Ectodermal cell (in vitro differentiated cells): Measurements from ENCODE around the gene ETNK2.

Source experiments
- H3K27ac ChIP-seq: 2 replicates; pipeline ENCODE4 v1.7.0; 2013; ENCODE audit warnings: mild to moderate bottlenecking, low read depth, low read length; ENCODE audit not compliant: insufficient read depth, poor library complexity, severe bottlenecking
- H3K27me3 ChIP-seq: 2 replicates; pipeline ENCODE4 v1.7.0; 2013; ENCODE audit warnings: mild to moderate bottlenecking, low read length; ENCODE audit not compliant: insufficient read depth, control insufficient read depth, poor library complexity, severe bottlenecking
- H3K36me3 ChIP-seq: one replicate; pipeline ENCODE4 v1.7.0; 2013; ENCODE audit warnings: low read length; ENCODE audit not compliant: control insufficient read depth, insufficient read depth
- H3K4me1 ChIP-seq: one replicate; pipeline ENCODE4 v1.7.0; 2013; ENCODE audit warnings: low read length; ENCODE audit not compliant: control insufficient read depth, insufficient read depth
- H3K4me3 ChIP-seq: 2 replicates; pipeline ENCODE4 v1.7.0; 2013; ENCODE audit warnings: low read depth, low read length, control low read depth; ENCODE audit not compliant: insufficient read depth
- H3K9me3 ChIP-seq: 2 replicates; pipeline ENCODE4 v1.7.0; 2013; ENCODE audit warnings: mild to moderate bottlenecking, low read length, moderate library complexity; ENCODE audit not compliant: control insufficient read depth
- whole genome bisulfite sequencing, 2 experiments: methylation state at CpG; one replicate each; pipeline ENCODE4 v1.1.7; 2013; ENCODE audit warnings: missing lambda C conversion rate in 2 of 2; 5-methylcytosine and 5-hydroxymethylcytosine counted together

ETNK2 gene

DNA sequence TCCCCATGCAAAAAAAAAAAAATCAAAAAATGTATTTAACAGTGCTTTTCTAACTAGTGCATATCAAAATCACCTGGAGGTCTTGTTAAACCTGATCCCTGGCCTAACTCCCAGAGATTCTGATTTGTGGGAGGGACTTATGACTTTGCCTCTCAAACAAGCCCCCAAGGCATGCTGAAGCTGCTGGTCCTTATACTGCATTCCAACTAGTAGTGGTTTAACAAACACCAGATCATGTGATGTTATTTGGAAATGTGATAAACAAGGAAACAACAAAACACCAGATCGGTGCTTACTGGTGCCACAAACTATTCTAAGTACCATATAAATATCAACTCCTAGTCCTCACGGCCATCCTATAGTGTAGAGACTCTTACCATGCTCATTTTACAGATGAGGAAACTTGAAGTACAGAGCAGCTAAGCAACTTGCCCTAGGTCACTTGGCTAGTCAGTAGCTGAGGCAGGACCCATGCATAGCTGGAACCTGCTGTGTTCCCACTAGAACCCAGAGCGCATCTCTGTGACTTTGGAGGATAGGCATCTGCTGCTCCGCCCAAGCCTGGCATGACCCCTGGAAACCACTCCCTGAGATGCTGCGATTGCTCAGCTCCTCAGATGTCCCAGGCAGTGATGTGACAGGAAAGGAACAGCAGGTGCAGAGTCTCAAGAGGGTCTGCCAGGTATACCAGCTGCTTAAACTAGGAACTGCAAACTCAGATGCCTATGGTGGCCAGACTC, 40.8 kb downstream of the ETNK2 start:
- H3K27me3 ChIP-seq = no peaks in the 10 kb centered on the region
- no peaks in the 10 kb centered on the region for H3K9me3 ChIP-seq
- H3K36me3 ChIP-seq = no peaks in the 10 kb centered on the region
- 84 to 85% methylated on average over 5 of the region's 5 CpGs for WGBS, 2 experiments
- H3K4me3 ChIP-seq = no peak overlapping the region
- H3K27ac ChIP-seq = no peak overlapping the region
- H3K4me1 ChIP-seq = peaks cover 25% of the 10 kb centered on the region

DNA sequence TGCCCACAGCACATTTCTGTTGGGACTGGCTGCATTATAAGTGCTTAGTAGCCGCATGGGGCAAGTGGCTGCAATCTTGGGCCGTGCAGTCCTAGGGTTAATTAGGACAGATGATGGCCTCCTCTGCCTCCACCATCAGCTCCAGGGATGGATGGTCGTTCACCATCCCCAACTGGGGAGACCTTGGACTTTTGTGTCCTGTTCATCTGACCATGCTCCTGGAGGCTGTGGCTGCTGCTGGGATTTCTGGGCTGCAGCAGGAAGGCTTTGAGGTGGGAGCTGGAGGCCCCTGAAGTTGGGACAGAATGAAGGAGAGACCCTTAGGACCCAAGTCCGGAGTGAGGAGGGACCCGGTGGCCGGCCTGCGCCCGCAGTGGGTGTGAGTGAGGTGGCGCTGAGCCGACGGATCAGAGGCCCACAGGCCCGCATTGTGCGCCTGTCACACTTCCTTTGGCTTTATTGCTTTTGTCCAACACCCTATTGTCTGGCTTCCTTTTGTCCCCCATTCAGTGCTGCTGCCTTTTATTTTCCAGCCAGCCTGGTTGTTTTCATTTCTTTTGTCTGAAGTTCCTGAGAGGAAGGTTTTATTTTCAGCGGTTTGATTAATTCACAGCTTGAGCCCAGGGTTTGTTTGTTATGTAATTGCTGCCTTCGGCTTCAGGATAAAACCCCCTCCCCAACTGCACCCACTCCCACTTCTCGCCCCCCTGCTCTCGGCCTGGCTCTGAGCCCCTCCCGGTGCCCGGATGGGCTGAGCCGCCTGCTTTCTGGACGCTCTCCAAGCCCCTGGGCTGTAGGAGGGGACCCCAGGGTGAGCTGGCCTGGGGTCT, 43.3 kb downstream of the ETNK2 start:
- peak overlapping the region; percentile 26 for H3K4me3 ChIP-seq
- H3K36me3 ChIP-seq = no peaks in the 10 kb centered on the region
- peaks cover 40% of the 10 kb centered on the region for H3K4me1 ChIP-seq
- H3K27me3 ChIP-seq = no peaks in the 10 kb centered on the region
- WGBS, 2 experiments = 4% methylated on average over 19 to 21 of the region's 21 CpGs
- peak overlapping the region; percentile 89 for H3K27ac ChIP-seq
- H3K9me3 ChIP-seq = no peaks in the 10 kb centered on the region

DNA sequence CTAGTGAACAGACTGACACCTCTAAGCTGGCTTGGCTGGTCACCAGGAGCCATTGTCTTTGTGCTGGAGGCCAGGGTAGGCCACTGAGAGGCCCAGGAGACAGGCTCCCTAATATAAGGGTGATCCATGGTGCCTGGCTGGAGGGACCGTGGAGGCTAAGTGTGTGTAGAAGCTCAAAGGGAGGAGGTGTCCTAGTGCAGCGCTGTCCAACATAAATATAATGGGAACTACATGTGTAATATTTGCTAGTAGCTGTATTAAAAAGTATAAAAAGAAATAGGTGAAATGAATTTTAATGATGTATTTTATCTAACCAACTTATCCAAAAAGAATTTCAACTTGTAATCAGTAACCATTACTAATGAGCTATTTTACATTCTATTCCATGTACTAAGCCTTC, 44.0 kb downstream of the ETNK2 start:
- Histone ChIP-seq H3K4me1 (peaks cover 46% of the 10 kb centered on the region), H3K27me3 (no peaks in the 10 kb centered on the region), H3K4me3 (no peak overlapping the region), H3K9me3 (no peaks in the 10 kb centered on the region), H3K36me3 (no peaks in the 10 kb centered on the region), H3K27ac (peak overlapping the region; percentile 89)
- WGBS, 2 experiments = 90 to 91% methylated on average over 2 of the region's 2 CpGs

DNA sequence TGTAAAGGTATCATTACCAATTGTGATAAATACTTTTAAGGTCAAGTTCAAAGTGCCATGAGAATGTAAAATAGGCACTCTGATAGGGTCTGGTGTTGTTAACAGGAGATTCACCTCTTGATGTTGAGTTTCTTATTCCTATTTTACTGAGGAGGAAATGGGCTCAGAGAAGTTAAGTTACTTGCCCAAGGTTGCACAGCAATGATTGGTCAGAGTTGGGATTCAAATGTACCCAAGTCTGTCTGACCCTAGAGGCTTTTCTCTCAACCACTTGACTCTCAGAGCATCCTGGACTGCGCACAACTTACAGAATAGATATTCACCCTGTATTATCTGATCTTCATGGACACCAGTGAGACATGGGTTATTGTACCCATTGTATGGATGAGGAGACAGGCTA, 45.0 kb downstream of the ETNK2 start:
- 83 to 100% methylated on average over 1 of the region's 1 CpG for WGBS, 2 experiments
- Histone ChIP-seq H3K4me3 (no peak overlapping the region), H3K4me1 (peaks cover 56% of the 10 kb centered on the region), H3K36me3 (no peaks in the 10 kb centered on the region), H3K27ac (no peak overlapping the region), H3K27me3 (no peaks in the 10 kb centered on the region), H3K9me3 (no peaks in the 10 kb centered on the region)

DNA sequence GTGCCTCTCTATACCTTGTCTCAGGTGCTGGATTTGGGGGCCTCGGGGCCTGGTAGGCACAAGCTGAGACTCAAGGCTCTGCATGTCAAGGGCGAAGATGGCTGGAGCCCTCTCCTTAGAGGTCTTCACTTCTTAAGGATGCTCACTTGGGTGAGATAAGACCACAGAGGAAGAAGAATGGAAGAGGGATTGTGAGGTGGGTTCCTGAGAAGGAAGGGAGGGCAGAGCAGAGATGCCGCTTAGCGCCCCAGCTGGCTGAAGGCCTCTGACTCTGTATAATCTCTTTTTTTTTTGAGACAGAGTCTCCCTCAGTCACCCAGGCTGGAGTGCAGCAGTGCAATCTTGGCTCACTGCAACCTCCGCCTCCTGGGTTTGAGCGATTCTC, 46.7 kb downstream of the ETNK2 start:
- no peaks in the 10 kb centered on the region for H3K36me3 ChIP-seq
- H3K9me3 ChIP-seq = no peaks in the 10 kb centered on the region
- WGBS, 2 experiments = 84 to 87% methylated on average over 6 of the region's 6 CpGs
- H3K4me1 ChIP-seq = peaks cover 60% of the 10 kb centered on the region
- H3K27ac ChIP-seq = no peak overlapping the region
- no peak overlapping the region for H3K4me3 ChIP-seq
- H3K27me3 ChIP-seq = no peaks in the 10 kb centered on the region

DNA sequence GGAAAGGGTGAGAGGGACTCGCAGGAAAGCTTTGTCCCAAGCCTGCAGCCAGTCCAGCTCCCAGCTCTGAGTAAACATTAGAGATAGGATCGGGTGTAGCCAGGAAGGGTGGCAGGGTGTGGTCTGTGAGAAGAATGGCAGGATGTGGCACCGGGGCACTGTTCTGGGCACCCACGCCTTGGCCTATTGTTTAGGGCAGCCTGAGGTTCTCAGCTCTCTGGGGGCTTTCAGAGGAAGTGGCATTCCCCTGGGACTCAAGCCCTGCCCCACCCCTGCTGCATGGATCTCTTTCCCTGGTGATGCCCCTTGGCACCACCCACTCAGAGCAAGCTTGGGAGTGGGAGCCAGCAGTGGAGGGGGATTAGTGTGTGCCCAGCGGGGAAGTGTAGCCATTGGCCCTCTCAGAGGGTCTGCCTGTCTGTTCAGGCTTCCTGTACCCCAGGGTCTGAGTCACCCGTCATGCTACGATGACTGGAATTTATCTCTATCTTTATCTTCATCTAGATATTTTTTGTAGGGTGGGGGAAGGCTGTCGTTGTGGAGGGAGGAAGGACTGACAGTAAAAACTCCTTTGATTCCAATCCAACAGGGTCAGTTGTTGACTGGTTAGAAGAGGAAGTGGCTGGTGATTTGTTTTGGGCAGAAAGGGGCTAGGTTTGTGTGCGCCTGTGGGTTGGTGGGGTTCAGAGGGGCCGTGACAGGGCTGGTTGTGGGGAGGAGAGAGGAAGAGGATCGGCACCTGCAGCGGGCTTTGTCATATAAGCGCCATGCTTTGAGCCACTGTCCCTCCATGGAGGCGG, 47.3 kb downstream of the ETNK2 start:
- Histone ChIP-seq H3K27me3 (no peaks in the 10 kb centered on the region), H3K9me3 (no peaks in the 10 kb centered on the region), H3K4me3 (no peak overlapping the region), H3K36me3 (no peaks in the 10 kb centered on the region), H3K4me1 (peaks cover 60% of the 10 kb centered on the region), H3K27ac (no peak overlapping the region)
- 87 to 93% methylated on average over 12 to 14 of the region's 14 CpGs for WGBS, 2 experiments

DNA sequence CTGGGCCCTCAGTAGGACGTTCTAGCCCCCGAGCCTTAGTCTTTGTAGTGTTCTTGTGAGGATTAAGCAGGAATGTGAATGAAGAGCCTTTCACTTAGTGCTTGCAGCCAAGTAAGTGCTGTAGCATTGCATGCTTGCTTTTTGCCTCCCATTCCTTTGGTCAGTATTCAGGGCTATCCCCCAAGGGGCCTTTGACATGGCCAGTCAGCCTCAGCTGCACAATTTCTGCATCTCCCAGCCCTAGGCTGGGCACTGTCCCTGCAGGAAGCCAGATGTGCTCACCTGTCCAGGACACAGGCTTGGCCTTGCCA, 48.5 kb downstream of the ETNK2 start:
- no peak overlapping the region for H3K4me3 ChIP-seq
- no peak overlapping the region for H3K27ac ChIP-seq
- 15 to 30% methylated on average over 2 of the region's 2 CpGs for WGBS, 2 experiments
- no peaks in the 10 kb centered on the region for H3K27me3 ChIP-seq
- H3K36me3 ChIP-seq = no peaks in the 10 kb centered on the region
- peaks cover 49% of the 10 kb centered on the region for H3K4me1 ChIP-seq
- H3K9me3 ChIP-seq = no peaks in the 10 kb centered on the region

DNA sequence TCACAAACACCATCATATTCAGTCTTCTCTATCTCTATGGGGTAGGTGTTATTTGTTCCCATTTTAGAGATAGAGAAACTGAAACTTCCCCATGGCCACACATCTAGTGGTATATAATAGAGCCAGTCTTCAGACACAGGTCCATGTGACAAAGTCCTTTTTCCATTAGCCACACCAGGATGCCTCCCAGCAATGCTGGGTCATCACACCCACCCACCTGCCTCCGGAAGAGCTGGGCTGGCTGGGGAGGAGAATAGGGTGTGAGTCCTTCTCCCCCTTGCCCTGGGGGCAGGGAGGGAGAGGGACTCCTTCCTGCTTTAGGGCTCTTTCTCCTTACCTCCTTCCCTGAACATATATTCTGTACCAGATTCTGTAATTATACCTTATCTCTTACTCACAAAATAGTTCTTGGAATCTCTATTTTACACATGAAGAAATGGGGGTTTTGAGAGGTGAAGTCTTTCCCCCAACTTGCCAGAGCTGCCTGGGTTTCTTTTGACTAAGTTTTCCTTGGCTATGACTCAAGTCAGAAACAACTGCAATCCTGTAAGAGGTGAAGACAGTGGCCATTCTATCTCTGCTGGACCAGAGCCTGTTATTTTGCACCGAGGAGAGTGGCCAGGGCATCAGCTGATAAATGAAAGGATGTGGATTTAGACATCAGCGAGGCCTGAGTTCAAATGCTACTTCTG, 49.0 kb downstream of the ETNK2 start:
- no peaks in the 10 kb centered on the region for H3K27me3 ChIP-seq
- peak overlapping the region; percentile 16 for H3K27ac ChIP-seq
- 26 to 27% methylated on average over 2 to 3 of the region's 3 CpGs for WGBS, 2 experiments
- no peak overlapping the region for H3K4me3 ChIP-seq
- no peaks in the 10 kb centered on the region for H3K9me3 ChIP-seq
- H3K4me1 ChIP-seq = peaks cover 44% of the 10 kb centered on the region
- H3K36me3 ChIP-seq = no peaks in the 10 kb centered on the region

DNA sequence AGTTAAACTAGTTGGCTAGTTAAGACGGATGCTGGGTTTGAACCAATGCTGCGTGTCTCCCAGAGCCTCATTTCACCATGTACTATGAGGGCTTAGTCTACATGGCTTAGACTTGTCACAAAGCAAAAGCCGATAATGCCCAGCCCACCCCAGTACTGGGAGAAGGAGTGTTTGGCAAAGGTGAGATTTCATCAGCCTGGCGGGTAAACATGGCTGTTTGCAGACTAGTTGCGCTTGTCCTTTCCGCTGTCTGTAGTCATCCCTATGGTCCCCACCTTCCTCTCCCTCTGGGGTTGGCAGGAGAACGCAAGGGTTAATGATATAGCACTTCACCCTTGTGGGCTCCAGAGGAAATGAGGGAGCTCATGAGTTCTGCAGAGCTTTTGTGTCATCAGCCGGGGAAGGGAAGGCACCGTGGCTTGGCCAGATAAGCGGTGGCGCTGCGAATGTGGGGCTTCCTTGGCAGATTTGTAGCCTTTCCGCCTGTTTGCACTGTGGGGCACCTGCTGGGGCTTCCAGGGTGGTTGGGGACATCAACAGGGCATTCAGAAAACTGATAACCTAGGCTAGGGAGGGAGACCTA, 49.7 kb downstream of the ETNK2 start:
- 78 to 81% methylated on average over 13 of the region's 13 CpGs for WGBS, 2 experiments
- Histone ChIP-seq H3K27ac (no peak overlapping the region), H3K27me3 (no peaks in the 10 kb centered on the region), H3K4me3 (no peak overlapping the region), H3K4me1 (peaks cover 36% of the 10 kb centered on the region), H3K36me3 (no peaks in the 10 kb centered on the region), H3K9me3 (no peaks in the 10 kb centered on the region)
